Stimulated activated CD4-positive, alpha-beta T cell treated with anti-CD3 and anti-CD28 coated beads, Interleukin-1b, Interleukin-23, amount 100 ng/mL, for 4 hours (primary cell): ENCODE results near the gene DFFA.

ENCODE experiments used
- DNase-seq, 2 donors: peaks; one replicate each; pipeline ENCODE4 v3.0.0-alpha.2; 2020; ENCODE audit warnings: low read depth in 2 of 2

Gene DFFA, protein sequence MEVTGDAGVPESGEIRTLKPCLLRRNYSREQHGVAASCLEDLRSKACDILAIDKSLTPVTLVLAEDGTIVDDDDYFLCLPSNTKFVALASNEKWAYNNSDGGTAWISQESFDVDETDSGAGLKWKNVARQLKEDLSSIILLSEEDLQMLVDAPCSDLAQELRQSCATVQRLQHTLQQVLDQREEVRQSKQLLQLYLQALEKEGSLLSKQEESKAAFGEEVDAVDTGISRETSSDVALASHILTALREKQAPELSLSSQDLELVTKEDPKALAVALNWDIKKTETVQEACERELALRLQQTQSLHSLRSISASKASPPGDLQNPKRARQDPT

DNA sequence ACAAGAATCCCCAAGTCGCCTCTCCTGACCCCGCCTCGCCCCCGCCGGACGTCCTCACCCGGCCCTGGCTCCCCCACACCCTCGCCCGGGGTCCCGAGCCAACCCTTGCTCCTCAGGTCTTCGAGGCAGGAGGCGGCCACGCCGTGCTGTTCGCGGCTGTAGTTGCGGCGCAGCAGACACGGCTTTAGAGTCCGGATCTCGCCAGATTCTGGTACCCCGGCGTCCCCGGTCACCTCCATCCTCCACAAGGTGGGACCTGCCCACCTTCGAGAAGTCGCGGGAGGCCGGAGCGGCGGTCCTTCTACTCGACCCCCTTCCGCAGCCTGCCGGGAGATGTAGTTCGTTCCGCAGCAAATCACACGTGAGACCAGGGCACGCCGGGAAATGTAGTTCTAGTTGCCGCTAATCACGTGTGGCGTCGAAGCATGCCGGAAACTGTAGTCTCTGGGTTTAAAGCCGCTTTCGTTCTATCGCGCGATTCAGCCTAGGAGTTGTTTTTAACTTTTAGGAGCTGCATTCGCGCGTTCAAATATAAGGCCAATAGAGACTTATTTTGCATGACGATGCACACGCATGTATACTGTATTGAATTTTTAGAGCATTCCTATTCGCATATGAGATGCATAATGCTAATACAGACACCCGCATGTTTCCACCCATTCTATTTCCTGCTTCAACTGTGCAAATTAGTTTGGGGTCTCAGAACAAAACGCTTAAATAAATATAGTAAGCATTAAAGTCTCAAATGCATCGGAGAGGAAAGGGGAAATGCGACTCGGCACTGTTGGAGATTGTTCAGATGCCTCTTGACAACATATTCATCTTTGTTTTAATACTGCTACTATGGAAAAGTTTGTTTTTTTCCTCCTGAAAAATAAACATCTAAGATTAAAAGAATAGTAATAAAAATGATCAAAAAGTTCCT lies at the start of gene DFFA:
DFFA (minus strand) TSS at position 310 of the 925 bp plus-strand sequence; CDS start at position 239, 71 bp downstream.
- DNase-seq = peak; percentile 81 to 82

DNA sequence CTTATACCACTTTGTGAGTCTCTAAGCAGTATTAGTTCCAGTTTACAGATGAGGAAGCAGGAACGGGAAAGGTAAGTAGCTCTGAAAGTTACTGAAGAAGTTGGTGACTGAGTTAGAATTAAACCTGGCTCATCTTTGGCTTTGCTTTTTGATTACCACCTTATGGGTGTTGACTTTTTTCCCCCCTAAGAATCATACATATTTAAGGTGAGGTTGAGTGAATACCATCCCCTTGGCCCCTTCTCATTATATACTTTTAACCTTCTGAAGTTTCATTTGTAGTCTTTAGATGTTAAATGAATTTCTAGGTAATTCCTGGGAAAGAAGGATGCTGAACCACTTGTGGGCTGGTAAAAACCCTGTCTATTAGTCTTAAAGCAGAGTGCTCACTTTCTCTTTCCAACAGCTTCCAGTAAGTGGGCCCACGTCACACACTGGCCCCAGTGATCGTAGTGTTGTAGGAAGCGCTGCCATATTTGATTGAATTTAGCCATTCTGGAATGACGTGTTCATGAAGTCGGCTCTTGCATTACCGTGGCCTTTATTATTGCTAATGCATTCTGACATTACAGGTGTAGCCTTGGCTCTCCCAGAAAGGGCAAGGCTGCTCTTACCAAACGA lies 49.3 kb upstream of the DFFA start:
- no peak for DNase-seq

DNA sequence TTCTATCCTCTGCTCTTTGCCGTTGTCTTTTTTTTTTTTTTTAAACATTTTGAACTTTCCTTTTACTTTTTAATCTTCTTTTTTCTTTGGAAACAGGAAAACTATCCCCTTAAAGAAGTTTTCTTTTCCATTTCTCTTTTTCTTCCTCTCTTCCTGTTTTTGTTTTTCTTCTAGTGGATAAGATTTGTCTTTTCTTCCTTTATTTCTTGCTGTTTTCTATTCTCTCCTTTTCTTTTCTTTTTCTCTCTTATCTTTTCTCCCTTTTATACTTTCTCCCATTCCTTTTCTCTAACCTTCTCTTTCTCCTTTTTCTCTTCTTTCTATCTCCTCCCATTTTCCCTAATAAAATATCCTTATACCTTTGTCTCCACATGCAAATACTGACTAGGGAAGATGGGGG lies 48.6 kb upstream of the DFFA start:
- no peak for DNase-seq

DNA sequence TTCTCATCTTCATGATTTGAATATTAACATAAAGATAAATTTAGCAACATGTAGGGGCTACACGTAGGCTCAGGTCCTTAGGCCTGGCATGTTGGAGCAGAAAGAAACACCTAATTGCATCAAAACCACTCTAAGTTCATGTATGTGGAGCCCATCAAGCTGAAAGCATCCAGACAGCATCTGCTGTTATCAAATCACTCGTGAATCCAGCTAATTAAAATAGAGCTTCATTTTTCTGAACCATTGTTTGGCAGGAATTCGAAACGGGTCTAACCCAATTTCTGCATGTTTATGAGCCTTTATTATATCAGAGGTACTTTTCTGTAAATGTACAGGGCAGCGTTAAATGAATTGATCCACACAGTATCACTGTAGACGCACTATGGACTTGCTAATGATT lies 48.2 kb upstream of the DFFA start:
- no peak for DNase-seq

DNA sequence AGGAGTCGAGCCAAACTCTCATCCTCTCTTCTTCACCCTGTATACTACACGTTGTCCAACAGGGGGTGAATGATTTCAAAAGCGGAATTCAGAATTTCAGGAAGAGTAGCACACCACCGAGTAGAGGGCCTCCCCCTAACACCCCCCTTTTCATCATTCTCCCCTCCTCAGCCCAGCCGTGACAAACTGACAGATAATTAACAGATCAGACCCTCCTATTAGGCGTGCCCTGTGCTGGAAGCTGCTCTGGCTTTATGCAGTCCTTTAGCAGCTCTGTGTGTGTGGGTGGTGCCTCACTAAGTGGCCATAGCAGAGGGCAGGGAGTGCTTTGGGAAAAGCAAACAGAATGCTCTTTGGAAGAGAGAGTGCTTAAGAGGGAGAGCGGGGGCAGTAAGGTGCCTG lies 46.7 kb upstream of the DFFA start:
- DNase-seq = no peak

DNA sequence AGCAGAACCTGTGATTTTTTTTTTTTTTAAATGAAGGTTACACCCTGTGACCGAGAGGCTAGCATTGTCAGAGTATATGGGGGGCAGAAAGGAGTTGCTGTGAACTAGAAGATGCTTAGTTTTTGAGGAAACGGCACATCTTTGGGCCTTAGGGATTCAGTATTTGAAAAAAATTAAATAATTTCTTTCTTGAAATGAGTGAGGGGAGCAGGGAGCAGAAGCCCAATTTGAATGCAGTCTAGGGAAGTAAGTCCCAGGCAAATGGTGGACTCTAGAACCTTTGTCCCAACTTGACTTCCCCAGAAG lies 45.3 kb upstream of the DFFA start:
- no peak for DNase-seq

DNA sequence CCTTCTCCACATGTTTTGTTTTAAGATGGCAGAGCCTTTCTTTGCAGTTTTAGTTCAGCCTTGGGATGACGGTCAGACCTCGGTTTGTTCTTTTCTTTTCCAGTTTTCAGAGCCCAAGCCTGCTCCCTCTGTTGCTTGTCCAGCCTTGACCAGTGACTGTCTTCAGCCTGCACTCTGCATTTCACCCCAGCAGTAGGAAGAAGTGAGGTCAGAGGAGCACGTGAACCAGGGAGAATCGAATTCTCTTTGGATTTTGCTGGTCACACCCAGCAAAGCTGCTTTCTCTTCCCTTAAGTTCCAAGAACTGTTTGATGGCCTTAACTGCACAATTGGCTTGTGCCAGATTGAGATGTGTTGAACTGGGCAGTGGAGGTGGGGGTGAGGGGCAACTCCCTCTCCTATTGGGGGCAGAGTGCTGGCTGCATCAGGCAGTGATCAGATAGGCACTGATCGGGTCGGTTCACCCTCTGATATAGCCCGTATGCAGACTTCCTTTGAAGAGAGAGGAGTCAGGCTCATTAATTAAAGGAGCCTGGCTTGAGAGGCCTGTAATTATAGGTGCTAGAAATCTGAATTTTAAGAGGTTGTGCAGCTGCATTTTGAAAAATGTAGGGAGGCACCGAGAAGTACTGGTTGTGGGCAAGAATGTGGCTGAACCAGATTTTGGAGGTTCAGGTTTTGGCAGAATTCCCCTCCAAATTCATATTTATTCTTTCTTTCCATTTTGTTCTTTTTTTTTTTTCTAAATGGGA lies 44.8 kb upstream of the DFFA start:
- no peak for DNase-seq

DNA sequence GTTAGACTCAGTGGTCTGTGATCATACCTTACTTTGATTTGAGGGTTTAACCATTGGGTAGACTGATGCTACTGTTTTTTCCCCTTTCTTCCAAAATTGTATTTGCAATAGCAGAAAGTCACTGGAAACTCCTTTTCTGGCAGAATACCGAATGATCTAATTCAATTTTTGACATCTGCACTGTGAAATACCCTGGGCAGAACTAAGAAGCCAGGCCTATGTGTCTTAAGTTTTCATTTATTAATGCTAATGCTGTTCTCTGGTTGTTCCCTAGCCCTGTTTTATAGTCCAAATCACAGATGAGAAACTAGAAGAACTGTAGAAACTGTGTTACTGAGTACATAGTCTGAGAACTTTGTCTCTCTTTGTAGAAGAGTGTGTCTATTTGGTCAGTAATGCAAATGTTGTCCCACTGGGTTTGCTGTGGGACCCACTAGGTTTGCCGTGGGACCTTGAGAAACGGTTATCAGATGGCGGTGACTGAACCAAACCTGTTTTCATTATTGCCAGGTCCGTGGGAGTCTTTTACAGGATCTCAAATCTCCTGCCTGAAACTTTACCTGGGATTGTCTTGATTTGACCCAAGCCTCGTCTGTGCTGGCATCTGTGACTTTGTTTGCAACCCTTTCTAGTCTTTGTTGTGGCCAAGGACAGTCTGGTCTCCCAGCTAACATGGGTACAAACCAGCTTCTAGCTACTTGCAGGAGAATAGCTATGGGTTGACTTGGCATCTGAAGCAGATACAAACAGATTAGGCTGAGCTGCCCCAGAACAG lies 43.8 kb upstream of the DFFA start:
- DNase-seq = no peak

DNA sequence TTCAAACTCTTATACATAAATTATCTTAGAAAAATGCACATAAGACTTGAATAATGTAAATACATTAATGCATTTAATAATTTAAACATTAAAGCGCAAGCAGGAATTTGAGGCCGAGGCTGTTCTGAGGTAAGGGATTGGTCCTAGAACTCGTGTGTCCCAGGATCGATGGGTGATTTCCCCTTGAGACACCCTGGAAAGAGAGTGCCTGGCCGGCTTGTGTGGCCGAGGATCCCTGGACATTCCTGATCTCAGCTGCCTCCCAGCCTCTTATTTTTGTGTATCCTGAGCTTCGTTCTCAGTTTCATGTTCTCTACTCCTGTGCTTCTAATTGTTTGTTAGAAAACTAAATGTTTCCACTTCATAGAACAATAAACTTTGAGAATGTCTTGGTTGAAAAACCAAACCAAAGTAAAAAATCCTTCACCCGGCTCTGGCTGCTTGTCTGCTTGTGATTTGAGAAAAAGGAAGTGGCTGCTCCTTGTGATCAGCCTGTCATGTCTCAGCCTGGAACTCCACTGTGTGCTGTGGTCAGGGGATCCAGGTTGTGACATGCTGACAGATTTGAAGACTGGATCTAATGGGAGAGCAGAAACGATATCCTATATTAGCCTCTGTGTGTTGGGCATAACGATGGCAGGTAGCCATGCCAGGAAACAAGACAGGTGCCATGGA lies 43.1 kb upstream of the DFFA start:
- DNase-seq = no peak

DNA sequence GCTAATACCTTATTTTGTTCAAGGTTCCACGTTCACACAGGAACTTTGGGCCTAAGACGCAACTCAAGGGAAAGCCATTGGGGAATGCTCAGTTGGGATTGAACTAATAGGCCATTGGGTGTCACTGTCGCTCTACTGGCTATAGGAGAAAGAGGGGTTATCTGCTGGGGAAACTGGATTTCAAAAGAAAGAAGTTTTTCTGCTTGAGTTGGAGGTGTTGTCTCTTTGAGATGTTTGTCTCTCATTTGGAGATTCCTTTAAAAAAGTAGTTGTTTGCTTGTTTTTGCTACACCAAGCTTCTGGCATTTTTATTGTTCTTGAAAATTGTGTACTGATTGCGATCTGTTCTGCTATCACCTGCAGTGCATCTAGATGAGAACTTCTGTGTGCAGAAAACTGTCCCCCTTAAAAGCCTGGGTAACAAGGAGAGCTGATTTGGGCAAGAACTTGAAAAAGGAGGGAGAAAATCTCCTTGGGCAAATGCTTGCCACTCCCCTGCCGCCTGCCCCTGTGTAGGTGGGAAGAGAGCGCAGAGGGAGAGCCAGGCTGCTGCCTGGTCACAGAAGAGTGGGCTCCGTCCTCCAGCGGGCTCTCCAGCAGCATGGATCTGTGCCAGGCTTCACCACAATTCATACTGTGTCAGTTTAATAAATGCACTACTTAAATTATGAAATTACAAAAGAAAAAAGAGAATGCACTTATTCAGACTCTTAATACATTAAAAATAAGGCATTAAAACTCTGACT lies 42.3 kb upstream of the DFFA start:
- no peak for DNase-seq

DNA sequence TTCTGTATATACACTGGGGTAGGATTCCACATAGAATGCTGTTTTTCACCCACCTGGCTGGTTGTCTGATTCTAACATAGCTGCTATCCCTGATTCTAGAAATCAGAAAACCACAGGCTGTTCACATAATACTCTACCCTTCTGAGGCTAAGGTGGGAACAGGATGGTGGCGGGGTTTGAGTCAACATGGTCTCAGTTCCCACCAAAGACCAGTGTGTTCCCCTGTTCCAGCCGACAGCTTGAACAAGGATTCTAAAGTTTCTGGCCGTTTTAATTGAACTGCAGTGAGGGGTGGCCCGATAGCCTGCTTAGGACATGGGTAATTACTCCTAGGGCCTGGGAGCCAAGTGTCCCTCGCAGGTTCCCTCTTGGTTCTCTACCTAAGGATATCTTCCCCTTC lies 40.9 kb upstream of the DFFA start:
- no peak for DNase-seq

DNA sequence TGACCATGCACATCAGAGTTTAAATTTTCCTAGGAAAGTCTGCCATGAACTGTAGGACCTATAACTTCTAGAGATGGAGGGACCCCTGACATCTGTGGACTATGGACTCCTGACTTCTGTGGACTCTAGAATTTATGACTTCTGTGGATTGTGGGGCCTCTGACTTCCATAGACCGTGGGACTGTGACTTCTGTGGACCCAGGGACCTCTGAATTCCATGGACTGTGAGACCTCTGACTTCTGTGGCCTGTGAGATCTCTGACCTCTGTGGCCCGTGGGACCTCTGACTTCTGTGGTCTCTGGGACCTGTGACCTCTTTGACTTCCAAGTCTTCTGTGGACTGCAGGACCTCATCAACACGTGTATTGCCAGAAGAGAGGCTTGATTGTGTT lies 39.2 kb upstream of the DFFA start:
- DNase-seq = no peak

DNA sequence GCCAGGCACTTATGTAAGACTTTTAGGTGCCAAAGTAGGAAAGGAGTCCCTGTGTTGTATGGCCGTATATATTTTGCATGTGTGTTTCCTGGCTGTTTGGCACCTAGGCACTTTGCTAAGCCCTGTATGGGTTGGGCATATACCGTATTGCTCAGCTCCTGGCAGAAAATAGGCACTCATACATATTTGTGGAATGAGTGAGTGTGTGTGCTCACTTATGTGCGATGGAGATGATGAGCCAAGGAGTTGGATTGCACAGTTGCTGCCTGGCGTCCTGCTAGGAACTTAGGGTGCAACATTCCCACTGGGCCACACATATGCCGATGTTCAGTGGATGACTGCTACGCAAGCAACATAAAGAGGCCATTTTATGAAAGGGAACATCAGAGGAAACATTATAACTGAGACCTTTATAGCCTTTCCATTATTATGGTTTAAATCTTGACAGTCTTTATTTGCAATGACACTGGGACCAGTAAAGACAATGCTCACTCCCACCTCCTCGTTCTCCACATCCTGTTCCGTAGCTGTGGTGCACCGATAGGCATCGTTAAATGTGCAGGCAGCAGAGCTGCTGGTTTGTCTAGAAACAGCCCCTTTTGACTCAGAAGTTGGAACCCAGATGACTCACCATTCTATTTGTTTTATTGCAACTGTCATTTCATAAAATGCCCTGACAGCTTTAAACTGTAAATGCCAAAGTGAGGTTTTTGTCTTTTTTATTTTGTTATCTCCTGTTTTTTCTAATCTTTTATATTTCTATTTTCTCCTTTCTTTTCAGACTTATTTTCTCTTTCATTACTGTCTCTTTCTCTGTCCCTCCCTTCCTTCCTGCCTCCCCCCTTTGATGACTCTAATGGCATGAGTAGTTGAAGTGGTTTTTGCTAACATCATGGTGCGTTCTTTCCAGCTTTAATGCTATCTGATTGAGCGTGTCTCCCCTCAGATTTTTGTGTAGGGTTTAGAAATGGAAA lies 38.5 kb upstream of the DFFA start:
- peak; percentile 47 to 62 for DNase-seq

DNA sequence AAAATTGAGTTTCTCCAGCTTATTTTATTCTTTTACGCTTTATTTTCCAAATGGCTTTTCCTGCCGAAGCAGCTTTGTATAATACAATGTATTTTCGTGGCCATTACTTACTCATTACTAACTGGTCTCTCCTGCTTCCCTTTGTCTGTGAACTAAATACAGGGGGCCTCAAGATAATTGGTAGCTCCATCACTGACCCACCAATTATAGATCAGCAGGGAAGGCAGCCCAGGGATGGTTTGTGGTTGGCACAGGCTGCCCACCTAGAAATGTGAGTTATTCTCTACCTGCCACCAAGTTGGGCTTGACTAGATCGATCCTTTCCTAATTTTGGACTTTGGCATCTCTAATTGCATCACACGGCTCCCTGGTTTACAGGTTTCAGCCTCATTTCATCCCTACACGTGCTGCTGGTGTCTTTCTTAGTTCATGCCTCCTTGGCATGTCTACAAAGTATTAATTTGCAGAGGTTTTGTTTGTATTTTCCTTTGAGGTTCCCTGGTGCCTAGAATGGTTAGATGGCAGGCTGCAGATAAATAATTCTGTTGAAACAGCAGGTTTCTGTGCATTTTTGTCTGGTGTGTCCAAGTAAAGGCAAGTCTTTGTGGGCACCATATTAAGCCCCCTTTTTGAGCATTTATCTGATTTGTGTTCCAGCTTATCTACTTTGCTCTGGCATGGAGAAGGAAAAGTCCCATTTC lies 37.6 kb upstream of the DFFA start:
- no peak for DNase-seq

DNA sequence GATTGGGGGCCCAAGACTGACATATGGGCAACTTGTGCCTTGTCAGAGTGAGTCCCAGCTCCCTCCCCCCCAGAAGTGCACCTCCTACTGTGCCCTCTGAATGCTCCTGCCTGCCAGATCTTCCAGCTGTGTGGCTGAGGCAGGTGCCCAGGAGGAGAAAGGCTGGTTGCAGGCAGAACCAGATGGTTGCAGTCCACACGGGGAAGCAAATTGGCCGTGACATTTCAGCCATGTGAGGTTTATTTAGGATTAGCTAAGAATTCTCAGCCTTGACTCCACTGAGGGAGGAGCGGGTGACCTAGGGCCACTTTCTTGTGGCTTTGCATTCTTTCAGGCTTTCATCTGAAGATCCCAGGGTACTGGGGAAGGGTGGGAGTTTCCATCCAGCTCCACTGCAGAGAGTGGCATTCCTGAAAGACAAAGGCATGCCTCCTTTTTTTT lies 36.2 kb upstream of the DFFA start:
- DNase-seq = no peak

DNA sequence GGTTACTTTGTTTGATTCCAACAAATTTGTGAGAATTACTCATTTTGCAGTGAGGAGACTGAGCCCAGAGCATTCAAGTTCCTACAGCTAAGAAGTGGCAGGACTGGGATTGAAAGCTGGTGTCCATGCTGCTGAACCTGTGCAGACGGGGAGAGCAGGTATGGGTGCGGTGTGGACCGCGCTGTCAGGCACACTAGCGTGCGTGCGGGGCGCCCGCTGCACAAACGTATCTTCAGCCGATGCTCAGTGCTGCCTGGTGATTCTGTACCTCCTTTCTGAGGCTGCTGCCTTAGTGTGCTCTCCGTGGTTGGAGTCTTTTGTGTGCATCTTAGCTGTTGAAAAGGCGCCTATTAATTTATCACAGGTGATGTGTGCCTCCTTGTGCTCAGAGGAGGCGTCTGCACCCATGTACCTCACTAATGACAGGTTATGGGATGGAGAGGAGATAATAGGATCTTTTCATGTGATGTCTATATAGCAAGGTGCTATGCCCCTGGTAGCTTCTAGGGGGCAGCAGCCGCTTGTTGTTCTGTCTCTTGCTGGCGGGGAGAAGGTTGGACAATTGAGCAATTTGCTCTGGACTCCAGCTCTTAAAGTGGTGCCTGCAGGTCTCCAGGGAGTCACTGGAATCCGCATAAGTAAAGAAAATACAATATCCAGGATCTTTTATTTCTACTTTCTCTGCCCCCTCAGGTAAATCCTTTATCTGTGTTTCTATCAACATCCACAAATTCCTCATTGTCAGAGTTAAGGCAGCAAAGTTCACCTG lies 35.0 kb upstream of the DFFA start:
- DNase-seq = peak; percentile 30 to 39

DNA sequence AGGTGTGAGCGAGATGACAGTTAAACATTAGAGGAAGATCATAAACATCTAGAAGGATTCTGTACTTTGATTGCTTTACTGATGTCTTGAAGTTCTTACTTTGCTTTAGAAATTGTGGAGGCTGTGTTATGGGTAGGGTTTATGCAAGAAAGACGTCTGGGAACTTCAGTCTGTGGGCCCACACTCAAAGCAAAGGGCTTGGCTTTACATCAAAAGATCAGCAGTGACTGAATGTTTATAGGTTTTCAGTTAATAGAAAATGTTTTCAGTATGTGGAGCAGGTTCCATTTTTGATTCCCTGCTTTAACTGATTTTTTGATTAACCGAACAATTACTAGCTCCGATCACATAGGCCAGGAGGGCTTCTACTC lies 34.3 kb upstream of the DFFA start:
- no peak for DNase-seq
